ENCODE results near the gene SGCD. TPM values are rescaled to one million over a fixed set of nuclear protein-coding genes. Genes with fewer than 3 reads are reported as not detected.

Gene SGCD
- total RNA-seq, 2 donors from 2014 or later: 0.14 TPM; not detected in 1

GRCh38 chr5:156420665-156421064, 93.7 kb downstream of the SGCD start:
- no peak for DNase-seq (ENCODE audit: low spot score in 2 of 2)
- no peak for ATAC-seq
- Mint-ChIP-seq H3K9me3 (no peaks in the 10 kb centered on the region), H3K27ac (no peak overlapping the region), H3K36me3 (no peaks in the 10 kb centered on the region)

- no peaks in the 10 kb centered on the region for H3K36me3 Mint-ChIP-seq
- H3K9me3 Mint-ChIP-seq: no peaks in the 10 kb centered on the region
- no peak for ATAC-seq
- DNase-seq (ENCODE audit: low spot score in 2 of 2): no peak
- H3K27ac Mint-ChIP-seq: no peak overlapping the region
Measured at GRCh38 chr5:156421798-156422197, 94.8 kb downstream of the SGCD start.

GRCh38 chr5:156423597-156423996, 96.6 kb downstream of the SGCD start:
- ATAC-seq (peak; percentile 52 to 66), DNase-seq (ENCODE audit: low spot score in 2 of 2) (no peak)
- Mint-ChIP-seq H3K36me3 (no peaks in the 10 kb centered on the region), H3K9me3 (peaks cover 0 to 4% of the 10 kb centered on the region in 2 donors), H3K27ac (no peak overlapping the region)

GRCh38 chr5:156427315-156427714, 100.4 kb downstream of the SGCD start:
- Mint-ChIP-seq H3K27ac (no peak overlapping the region), H3K9me3 (peaks cover 0 to 9% of the 10 kb centered on the region in 2 donors), H3K36me3 (peaks cover 0 to 5% of the 10 kb centered on the region in 2 donors)
- DNase-seq (ENCODE audit: low spot score in 2 of 2): no peak
- ATAC-seq: no peak

- H3K36me3 Mint-ChIP-seq: peaks cover 0 to 5% of the 10 kb centered on the region in 2 donors
- no peak overlapping the region for H3K27ac Mint-ChIP-seq
- no peak for DNase-seq (ENCODE audit: low spot score in 2 of 2)
- H3K9me3 Mint-ChIP-seq: peaks cover 0 to 9% of the 10 kb centered on the region in 2 donors
- ATAC-seq: no peak
Measured at GRCh38 chr5:156431956-156432829, 105.2 kb downstream of the SGCD start.

GRCh38 chr5:156432830-156433105, 105.8 kb downstream of the SGCD start:
- Mint-ChIP-seq H3K27ac (no peak overlapping the region), H3K9me3 (peaks cover 0 to 9% of the 10 kb centered on the region in 2 donors), H3K36me3 (peaks cover 0 to 5% of the 10 kb centered on the region in 2 donors)
- DNase-seq (ENCODE audit: low spot score in 2 of 2) (no peak), ATAC-seq (no peak)

- H3K36me3 Mint-ChIP-seq: peaks cover 0 to 5% of the 10 kb centered on the region in 2 donors
- H3K27ac Mint-ChIP-seq: no peak overlapping the region
- DNase-seq (ENCODE audit: low spot score in 2 of 2): no peak
- ATAC-seq: no peak
- peaks cover 0 to 5% of the 10 kb centered on the region in 2 donors for H3K9me3 Mint-ChIP-seq
Measured at GRCh38 chr5:156434471-156434870, 107.5 kb downstream of the SGCD start.

- ATAC-seq (no peak), DNase-seq (ENCODE audit: low spot score in 2 of 2) (no peak)
- Mint-ChIP-seq H3K9me3 (peaks cover 0 to 5% of the 10 kb centered on the region in 2 donors), H3K27ac (no peak overlapping the region), H3K36me3 (peaks cover 0 to 5% of the 10 kb centered on the region in 2 donors)
Measured at GRCh38 chr5:156435101-156435500, 108.1 kb downstream of the SGCD start.

- no peaks in the 10 kb centered on the region for H3K9me3 Mint-ChIP-seq
- ATAC-seq: no peak
- no peak overlapping the region for H3K27ac Mint-ChIP-seq
- no peak for DNase-seq (ENCODE audit: low spot score in 2 of 2)
- no peaks in the 10 kb centered on the region for H3K36me3 Mint-ChIP-seq
Measured at GRCh38 chr5:156438076-156438475, 111.1 kb downstream of the SGCD start.

- ATAC-seq (no peak), DNase-seq (ENCODE audit: low spot score in 2 of 2) (no peak)
- no peaks in the 10 kb centered on the region for H3K9me3 Mint-ChIP-seq
- no peak overlapping the region for H3K27ac Mint-ChIP-seq
- no peaks in the 10 kb centered on the region for H3K36me3 Mint-ChIP-seq
Measured at GRCh38 chr5:156444753-156445291, 117.9 kb downstream of the SGCD start.

- H3K36me3 Mint-ChIP-seq: no peaks in the 10 kb centered on the region
- DNase-seq (ENCODE audit: low spot score in 2 of 2): no peak
- ATAC-seq: no peak
- no peak overlapping the region for H3K27ac Mint-ChIP-seq
- no peaks in the 10 kb centered on the region for H3K9me3 Mint-ChIP-seq
Measured at GRCh38 chr5:156446526-156446925, 119.6 kb downstream of the SGCD start.

- no peak for ATAC-seq
- no peak overlapping the region for H3K27ac Mint-ChIP-seq
- no peaks in the 10 kb centered on the region for H3K36me3 Mint-ChIP-seq
- DNase-seq (ENCODE audit: low spot score in 2 of 2): no peak
- no peaks in the 10 kb centered on the region for H3K9me3 Mint-ChIP-seq
Measured at GRCh38 chr5:156450778-156451177, 123.8 kb downstream of the SGCD start.

- DNase-seq (ENCODE audit: low spot score in 2 of 2): no peak
- ATAC-seq: no peak
- H3K36me3 Mint-ChIP-seq: no peaks in the 10 kb centered on the region
- H3K9me3 Mint-ChIP-seq: no peaks in the 10 kb centered on the region
- H3K27ac Mint-ChIP-seq: no peak overlapping the region
Measured at GRCh38 chr5:156451505-156451904, 124.5 kb downstream of the SGCD start.

GRCh38 chr5:156456857-156457256, 129.9 kb downstream of the SGCD start:
- ATAC-seq: no peak

GRCh38 chr5:156459812-156460385, 132.9 kb downstream of the SGCD start:
- no peak for DNase-seq (ENCODE audit: low spot score in 2 of 2)
- ATAC-seq: no peak
- Mint-ChIP-seq H3K9me3 (no peaks in the 10 kb centered on the region), H3K27ac (no peak overlapping the region), H3K36me3 (no peaks in the 10 kb centered on the region)

More at GRCh38 chr5:156456857-156457256, 129.9 kb downstream of the SGCD start:
- H3K36me3 Mint-ChIP-seq: no peaks in the 10 kb centered on the region
- no peak for DNase-seq (ENCODE audit: low spot score in 2 of 2)
- H3K27ac Mint-ChIP-seq: no peak overlapping the region
- H3K9me3 Mint-ChIP-seq: no peaks in the 10 kb centered on the region

GRCh38 chr5:156460471-156460870, 133.5 kb downstream of the SGCD start:
- peak in 1 of 2 donors; percentile 32 for ATAC-seq
- Mint-ChIP-seq H3K9me3 (no peaks in the 10 kb centered on the region), H3K27ac (no peak overlapping the region), H3K36me3 (no peaks in the 10 kb centered on the region)
- no peak for DNase-seq (ENCODE audit: low spot score in 2 of 2)

- DNase-seq (ENCODE audit: low spot score in 2 of 2) (no peak), ATAC-seq (no peak)
- Mint-ChIP-seq H3K36me3 (no peaks in the 10 kb centered on the region), H3K9me3 (no peaks in the 10 kb centered on the region), H3K27ac (no peak overlapping the region)
Measured at GRCh38 chr5:156466871-156467270, 139.9 kb downstream of the SGCD start.

- DNase-seq (ENCODE audit: low spot score in 2 of 2) (no peak), ATAC-seq (peak in 1 of 2 donors; percentile 74)
- no peaks in the 10 kb centered on the region for H3K9me3 Mint-ChIP-seq
- no peaks in the 10 kb centered on the region for H3K36me3 Mint-ChIP-seq
- H3K27ac Mint-ChIP-seq: no peak overlapping the region
Measured at GRCh38 chr5:156469636-156470035, 142.7 kb downstream of the SGCD start.
